Measurements from ENCODE around the gene BTD. TPM values are rescaled to one million over a fixed set of nuclear protein-coding genes. Genes with fewer than 3 reads are reported as not detected.

BTD gene
- total and polyA plus RNA-seq, 4 donors: 45.8 to 78.1 (median 47.8) TPM

DNA sequence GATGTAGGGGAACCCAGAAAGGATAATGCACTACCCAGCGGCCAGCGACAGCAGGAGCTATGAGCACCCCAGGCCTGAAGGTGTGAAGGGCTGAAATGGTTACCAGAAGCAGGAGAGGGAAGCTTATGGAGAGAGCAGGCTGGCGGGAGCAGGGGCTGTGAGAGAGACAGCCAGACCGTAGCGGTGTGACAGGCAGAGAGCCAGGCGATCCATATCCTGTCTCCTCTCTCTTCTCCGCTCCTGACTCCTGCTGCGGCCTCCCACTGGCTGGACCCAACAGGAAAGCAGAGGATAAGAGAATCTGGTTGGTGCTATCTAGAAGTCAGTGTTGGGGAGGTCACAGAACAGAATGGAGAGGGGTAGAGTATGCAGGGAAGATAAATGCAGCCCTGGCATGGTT, 49.9 kb downstream of the BTD start:
- H3K27ac ChIP-seq (ENCODE audit: low read depth in 1 of 2, low read length in 2 of 2): no peak overlapping the region
- H3K4me1 ChIP-seq (ENCODE audit: control insufficient read depth in 4 of 4, insufficient read depth in 4 of 4, low read length in 3 of 4): no peaks in the 10 kb centered on the region
- TF ChIP-seq FOXA2 (IDR thresholded peaks at IDR 0.05) (no peak), TAF1 (conservative IDR thresholded peaks at IDR 0.05) (no peak)
- TF ChIP-seq, protein P1, sequence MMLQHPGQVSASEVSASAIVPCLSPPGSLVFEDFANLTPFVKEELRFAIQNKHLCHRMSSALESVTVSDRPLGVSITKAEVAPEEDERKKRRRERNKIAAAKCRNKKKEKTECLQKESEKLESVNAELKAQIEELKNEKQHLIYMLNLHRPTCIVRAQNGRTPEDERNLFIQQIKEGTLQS (IDR thresholded peaks at IDR 0.05): no peak
- TF ChIP-seq, protein P2, sequence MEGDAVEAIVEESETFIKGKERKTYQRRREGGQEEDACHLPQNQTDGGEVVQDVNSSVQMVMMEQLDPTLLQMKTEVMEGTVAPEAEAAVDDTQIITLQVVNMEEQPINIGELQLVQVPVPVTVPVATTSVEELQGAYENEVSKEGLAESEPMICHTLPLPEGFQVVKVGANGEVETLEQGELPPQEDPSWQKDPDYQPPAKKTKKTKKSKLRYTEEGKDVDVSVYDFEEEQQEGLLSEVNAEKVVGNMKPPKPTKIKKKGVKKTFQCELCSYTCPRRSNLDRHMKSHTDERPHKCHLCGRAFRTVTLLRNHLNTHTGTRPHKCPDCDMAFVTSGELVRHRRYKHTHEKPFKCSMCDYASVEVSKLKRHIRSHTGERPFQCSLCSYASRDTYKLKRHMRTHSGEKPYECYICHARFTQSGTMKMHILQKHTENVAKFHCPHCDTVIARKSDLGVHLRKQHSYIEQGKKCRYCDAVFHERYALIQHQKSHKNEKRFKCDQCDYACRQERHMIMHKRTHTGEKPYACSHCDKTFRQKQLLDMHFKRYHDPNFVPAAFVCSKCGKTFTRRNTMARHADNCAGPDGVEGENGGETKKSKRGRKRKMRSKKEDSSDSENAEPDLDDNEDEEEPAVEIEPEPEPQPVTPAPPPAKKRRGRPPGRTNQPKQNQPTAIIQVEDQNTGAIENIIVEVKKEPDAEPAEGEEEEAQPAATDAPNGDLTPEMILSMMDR (IDR thresholded peaks at IDR 0.05; ENCODE audit: low read depth, low read length, missing input control): no peak
- peaks cover 2 to 5% (median 4%) of the 10 kb centered on the region in 4 donors for H3K9me3 ChIP-seq (ENCODE audit: control insufficient read depth in 4 of 4, low read length in 3 of 4)
- no peaks in the 10 kb centered on the region for H3K27me3 ChIP-seq (ENCODE audit: control insufficient read depth in 4 of 4, insufficient read depth in 4 of 4, low read length in 3 of 4)
- 78% methylated on average over 8 of the region's 8 CpGs for WGBS
- H3K4me3 ChIP-seq (ENCODE audit: low read depth in 1 of 3, low read length in 3 of 3): no peak overlapping the region
- H3K9ac ChIP-seq (ENCODE audit: low read depth in 1 of 2, low read length in 2 of 2): no peak overlapping the region
- no peak for DNase-seq (ENCODE audit: low spot score)
- H3K36me3 ChIP-seq (ENCODE audit: control insufficient read depth in 4 of 4, insufficient read depth in 3 of 4, low read depth in 1 of 4, low read length in 3 of 4): peaks cover 0 to 2% (median 0%) of the 10 kb centered on the region in 4 donors

DNA sequence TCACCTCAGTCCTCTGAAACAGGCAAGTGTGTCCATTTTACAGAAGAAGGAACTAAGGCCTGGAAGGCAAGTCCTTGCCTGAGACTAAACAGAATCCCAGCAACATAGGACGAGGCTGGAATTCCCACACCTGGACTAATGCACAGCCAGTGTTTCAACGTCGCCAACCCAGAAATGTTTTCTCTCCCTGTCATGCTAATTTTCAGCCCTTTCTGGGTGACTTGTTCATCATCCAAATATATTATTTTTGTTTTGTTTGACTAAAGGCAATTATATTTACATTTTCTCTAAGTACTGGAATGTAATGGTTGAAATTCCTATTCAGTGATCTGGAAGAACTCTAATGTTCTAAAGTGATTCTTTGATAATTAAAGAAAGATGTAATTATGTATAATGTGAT, 51.8 kb downstream of the BTD start:
- Histone ChIP-seq H3K9me3 (ENCODE audit: control insufficient read depth in 4 of 4, low read length in 3 of 4) (peaks cover 4 to 16% (median 8%) of the 10 kb centered on the region in 4 donors), H3K4me1 (ENCODE audit: control insufficient read depth in 4 of 4, insufficient read depth in 4 of 4, low read length in 3 of 4) (no peaks in the 10 kb centered on the region), H3K4me3 (ENCODE audit: low read depth in 1 of 3, low read length in 3 of 3) (no peak overlapping the region), H3K36me3 (ENCODE audit: control insufficient read depth in 4 of 4, insufficient read depth in 3 of 4, low read depth in 1 of 4, low read length in 3 of 4) (no peaks in the 10 kb centered on the region), H3K9ac (ENCODE audit: low read depth in 1 of 2, low read length in 2 of 2) (no peak overlapping the region), H3K27ac (ENCODE audit: low read depth in 1 of 2, low read length in 2 of 2) (no peak overlapping the region), H3K27me3 (ENCODE audit: control insufficient read depth in 4 of 4, insufficient read depth in 4 of 4, low read length in 3 of 4) (no peaks in the 10 kb centered on the region)
- no peak for DNase-seq (ENCODE audit: low spot score)
- no peak for TF ChIP-seq FOXA2 (IDR thresholded peaks at IDR 0.05)
- WGBS: 96% methylated on average over 3 of the region's 3 CpGs

DNA sequence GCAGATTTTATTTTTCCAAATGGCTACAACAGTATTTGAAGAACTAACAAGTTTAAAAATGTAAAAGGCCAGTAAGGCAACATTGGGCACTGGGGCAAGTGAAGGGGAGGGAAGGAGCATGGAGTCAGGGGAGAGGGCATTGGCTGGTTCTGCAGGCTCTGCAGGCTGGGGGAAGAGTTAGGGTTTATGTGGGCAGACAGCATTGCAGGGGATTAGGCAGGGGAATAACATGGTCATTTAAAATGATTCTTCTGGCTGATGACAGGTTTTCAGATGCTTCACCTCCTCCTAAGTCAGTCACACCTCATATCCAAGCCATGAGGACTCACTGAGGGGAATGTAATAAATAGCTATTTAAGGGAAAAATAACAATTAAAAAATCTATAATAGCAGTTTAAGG, 52.6 kb downstream of the BTD start:
- no peak for DNase-seq (ENCODE audit: low spot score)
- peaks cover 4 to 16% (median 8%) of the 10 kb centered on the region in 4 donors for H3K9me3 ChIP-seq (ENCODE audit: control insufficient read depth in 4 of 4, low read length in 3 of 4)
- no peak overlapping the region for H3K4me3 ChIP-seq (ENCODE audit: low read depth in 1 of 3, low read length in 3 of 3)
- H3K36me3 ChIP-seq (ENCODE audit: control insufficient read depth in 4 of 4, insufficient read depth in 3 of 4, low read depth in 1 of 4, low read length in 3 of 4): no peaks in the 10 kb centered on the region
- no peak overlapping the region for H3K27ac ChIP-seq (ENCODE audit: low read depth in 1 of 2, low read length in 2 of 2)
- no peaks in the 10 kb centered on the region for H3K4me1 ChIP-seq (ENCODE audit: control insufficient read depth in 4 of 4, insufficient read depth in 4 of 4, low read length in 3 of 4)
- TF ChIP-seq, protein P2 (IDR thresholded peaks at IDR 0.05; ENCODE audit: low read depth, low read length, missing input control): no peak
- TF ChIP-seq TAF1 (conservative IDR thresholded peaks at IDR 0.05): no peak
- TF ChIP-seq, protein P3, sequence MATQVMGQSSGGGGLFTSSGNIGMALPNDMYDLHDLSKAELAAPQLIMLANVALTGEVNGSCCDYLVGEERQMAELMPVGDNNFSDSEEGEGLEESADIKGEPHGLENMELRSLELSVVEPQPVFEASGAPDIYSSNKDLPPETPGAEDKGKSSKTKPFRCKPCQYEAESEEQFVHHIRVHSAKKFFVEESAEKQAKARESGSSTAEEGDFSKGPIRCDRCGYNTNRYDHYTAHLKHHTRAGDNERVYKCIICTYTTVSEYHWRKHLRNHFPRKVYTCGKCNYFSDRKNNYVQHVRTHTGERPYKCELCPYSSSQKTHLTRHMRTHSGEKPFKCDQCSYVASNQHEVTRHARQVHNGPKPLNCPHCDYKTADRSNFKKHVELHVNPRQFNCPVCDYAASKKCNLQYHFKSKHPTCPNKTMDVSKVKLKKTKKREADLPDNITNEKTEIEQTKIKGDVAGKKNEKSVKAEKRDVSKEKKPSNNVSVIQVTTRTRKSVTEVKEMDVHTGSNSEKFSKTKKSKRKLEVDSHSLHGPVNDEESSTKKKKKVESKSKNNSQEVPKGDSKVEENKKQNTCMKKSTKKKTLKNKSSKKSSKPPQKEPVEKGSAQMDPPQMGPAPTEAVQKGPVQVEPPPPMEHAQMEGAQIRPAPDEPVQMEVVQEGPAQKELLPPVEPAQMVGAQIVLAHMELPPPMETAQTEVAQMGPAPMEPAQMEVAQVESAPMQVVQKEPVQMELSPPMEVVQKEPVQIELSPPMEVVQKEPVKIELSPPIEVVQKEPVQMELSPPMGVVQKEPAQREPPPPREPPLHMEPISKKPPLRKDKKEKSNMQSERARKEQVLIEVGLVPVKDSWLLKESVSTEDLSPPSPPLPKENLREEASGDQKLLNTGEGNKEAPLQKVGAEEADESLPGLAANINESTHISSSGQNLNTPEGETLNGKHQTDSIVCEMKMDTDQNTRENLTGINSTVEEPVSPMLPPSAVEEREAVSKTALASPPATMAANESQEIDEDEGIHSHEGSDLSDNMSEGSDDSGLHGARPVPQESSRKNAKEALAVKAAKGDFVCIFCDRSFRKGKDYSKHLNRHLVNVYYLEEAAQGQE (IDR thresholded peaks at IDR 0.05): no peak
- no peak for TF ChIP-seq JUND (IDR thresholded peaks at IDR 0.05)
- TF ChIP-seq GABPA (IDR thresholded peaks at IDR 0.05 in 1 of 2, conservative IDR thresholded peaks at IDR 0.05 in 1 of 2): no peak
- TF ChIP-seq, protein P4, sequence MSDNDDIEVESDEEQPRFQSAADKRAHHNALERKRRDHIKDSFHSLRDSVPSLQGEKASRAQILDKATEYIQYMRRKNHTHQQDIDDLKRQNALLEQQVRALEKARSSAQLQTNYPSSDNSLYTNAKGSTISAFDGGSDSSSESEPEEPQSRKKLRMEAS (IDR thresholded peaks at IDR 0.05): no peak
- TF ChIP-seq, protein P5, sequence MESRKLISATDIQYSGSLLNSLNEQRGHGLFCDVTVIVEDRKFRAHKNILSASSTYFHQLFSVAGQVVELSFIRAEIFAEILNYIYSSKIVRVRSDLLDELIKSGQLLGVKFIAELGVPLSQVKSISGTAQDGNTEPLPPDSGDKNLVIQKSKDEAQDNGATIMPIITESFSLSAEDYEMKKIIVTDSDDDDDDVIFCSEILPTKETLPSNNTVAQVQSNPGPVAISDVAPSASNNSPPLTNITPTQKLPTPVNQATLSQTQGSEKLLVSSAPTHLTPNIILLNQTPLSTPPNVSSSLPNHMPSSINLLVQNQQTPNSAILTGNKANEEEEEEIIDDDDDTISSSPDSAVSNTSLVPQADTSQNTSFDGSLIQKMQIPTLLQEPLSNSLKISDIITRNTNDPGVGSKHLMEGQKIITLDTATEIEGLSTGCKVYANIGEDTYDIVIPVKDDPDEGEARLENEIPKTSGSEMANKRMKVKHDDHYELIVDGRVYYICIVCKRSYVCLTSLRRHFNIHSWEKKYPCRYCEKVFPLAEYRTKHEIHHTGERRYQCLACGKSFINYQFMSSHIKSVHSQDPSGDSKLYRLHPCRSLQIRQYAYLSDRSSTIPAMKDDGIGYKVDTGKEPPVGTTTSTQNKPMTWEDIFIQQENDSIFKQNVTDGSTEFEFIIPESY (IDR thresholded peaks at IDR 0.05): no peak
- TF ChIP-seq NR2F2 (IDR thresholded peaks at IDR 0.05): no peak
- TF ChIP-seq, protein P1 (IDR thresholded peaks at IDR 0.05): no peak
- TF ChIP-seq YY1 (IDR thresholded peaks at IDR 0.05): no peak
- no peak for TF ChIP-seq HNF4G (IDR thresholded peaks at IDR 0.05)
- no peak overlapping the region for H3K9ac ChIP-seq (ENCODE audit: low read depth in 1 of 2, low read length in 2 of 2)
- H3K27me3 ChIP-seq (ENCODE audit: control insufficient read depth in 4 of 4, insufficient read depth in 4 of 4, low read length in 3 of 4): no peaks in the 10 kb centered on the region

Data from liver (tissue), 9 donors.